ENCODE results near the gene OR51E1.

The OR51E1 gene

DNA sequence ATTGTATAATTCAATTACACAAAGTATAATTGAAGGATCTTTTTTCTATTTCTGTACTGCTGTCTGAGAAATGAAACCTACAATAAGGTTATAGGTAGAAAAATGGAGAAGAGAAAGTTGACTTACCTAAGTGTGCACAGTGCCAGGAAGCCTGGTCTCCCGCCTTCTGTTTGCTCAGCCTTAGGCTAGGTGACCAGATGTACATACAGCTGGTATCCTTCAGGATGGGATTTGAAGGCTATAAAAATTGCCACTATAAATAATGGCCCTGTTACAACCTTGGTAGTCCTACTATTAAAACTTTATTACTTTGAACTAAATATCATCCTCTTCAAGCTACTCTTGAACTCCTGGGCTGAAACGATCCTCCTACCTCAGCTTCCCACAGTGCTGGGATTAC, 34.2 kb downstream of the OR51E1 start:
- Mint-ChIP-seq H3K4me1 (no peaks in the 10 kb centered on the region), H3K4me3 (no peak overlapping the region), H3K36me3 (no peaks in the 10 kb centered on the region), H3K9me3 (no peaks in the 10 kb centered on the region), H3K27me3 (peaks cover 5% of the 10 kb centered on the region), H3K27ac (no peak overlapping the region)

DNA sequence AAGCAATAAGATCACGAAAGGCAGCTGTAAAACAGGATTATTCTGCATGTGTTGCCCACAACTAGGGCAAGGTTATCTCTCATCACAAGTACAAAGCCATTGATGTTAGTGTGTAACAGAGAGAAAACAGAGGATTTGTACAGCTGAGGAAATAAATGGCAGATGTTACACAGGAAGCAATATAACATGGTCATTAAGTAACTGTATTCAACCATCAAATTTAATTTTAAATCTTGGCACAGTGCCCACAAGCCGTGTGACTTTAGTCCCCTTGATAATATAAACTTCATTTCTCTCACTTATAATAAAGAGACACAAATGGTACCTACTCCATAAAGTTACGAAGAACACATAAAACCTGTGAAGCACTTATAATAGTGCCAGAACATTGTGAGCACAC, 36.6 kb downstream of the OR51E1 start:
- no peak overlapping the region for H3K4me3 Mint-ChIP-seq
- H3K9me3 Mint-ChIP-seq: no peaks in the 10 kb centered on the region
- no peaks in the 10 kb centered on the region for H3K4me1 Mint-ChIP-seq
- peaks cover 4% of the 10 kb centered on the region for H3K27me3 Mint-ChIP-seq
- no peak overlapping the region for H3K27ac Mint-ChIP-seq
- H3K36me3 Mint-ChIP-seq: no peaks in the 10 kb centered on the region

DNA sequence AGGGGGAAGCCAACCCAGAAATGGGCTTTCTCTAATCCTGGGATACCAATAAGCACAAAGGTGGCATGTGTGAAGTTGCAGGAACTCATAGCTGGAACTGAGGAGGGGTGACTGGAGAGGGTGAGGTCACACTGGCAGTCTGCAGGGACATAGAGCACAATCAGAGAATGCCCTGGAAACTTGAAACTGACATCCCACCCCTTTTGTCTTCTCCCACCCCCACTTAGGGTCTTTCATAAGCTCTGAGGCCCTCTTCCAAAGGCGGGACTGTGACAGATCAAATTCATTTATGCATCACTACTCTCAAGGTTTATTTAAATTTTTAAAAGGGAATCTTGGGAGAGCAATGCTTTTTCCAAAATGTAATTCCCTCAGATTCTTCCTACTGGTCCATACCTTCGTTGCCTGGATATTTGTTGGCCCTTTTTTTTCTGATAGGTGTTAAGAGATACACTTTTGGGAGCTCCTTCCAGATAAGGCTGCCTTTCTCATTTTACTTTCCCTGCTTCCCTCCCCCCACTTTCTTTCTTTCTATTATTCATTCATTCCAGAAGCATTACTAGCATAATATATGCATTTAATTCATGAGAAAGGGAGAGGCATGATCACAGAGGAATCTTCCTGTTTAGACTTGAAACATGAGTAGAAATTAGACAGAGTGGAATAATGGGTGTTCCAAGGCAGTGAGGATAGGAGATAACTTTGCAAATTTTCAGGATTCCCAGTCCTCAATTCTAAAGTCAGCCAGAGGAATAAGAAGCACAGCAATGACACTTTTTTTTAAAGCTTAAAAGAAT, 39.0 kb downstream of the OR51E1 start:
- H3K27ac Mint-ChIP-seq: no peak overlapping the region
- no peaks in the 10 kb centered on the region for H3K9me3 Mint-ChIP-seq
- no peaks in the 10 kb centered on the region for H3K4me1 Mint-ChIP-seq
- no peak overlapping the region for H3K4me3 Mint-ChIP-seq
- H3K36me3 Mint-ChIP-seq: no peaks in the 10 kb centered on the region
- peaks cover 2% of the 10 kb centered on the region for H3K27me3 Mint-ChIP-seq

DNA sequence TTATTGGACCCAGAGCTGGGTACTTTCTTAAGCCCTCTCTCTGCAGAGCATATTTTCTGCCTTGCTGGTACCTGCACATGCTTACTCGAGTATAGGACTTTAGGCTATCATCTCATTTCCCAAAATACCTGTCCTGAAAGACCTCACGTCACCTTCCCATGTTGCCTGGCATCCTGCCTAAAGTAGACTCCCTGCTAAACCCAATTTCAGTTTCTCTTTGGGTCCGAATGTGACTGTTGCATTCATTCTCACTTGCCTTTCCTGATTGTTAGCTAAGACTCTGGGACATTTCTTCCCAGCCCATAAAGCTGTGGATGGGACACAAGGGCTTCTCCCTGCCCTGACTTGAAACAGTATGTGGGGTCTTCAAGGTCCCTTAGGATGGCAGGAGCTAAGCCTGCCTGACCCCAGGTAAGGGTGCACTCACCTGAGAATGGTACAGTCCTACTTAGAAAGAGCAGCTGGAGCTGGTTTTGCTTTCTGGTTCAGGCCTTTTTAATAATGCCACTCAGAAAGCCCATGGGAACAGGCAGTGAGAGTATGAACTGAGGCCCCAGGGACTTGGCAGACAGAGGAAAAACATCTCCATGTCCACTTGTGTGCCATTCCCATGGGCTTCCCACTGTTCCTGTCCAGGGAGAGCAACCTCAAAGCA, 41.0 kb downstream of the OR51E1 start:
- no peaks in the 10 kb centered on the region for H3K9me3 Mint-ChIP-seq
- no peaks in the 10 kb centered on the region for H3K36me3 Mint-ChIP-seq
- no peaks in the 10 kb centered on the region for H3K4me1 Mint-ChIP-seq
- H3K27ac Mint-ChIP-seq: no peak overlapping the region
- no peak overlapping the region for H3K4me3 Mint-ChIP-seq
- H3K27me3 Mint-ChIP-seq: peaks cover 2% of the 10 kb centered on the region

GRCh38 chr11:4695442-4695841, 51.7 kb downstream of the OR51E1 start:
- Mint-ChIP-seq H3K9me3 (no peaks in the 10 kb centered on the region), H3K27me3 (peaks cover 3% of the 10 kb centered on the region), H3K4me1 (no peaks in the 10 kb centered on the region), H3K4me3 (no peak overlapping the region), H3K27ac (no peak overlapping the region), H3K36me3 (no peaks in the 10 kb centered on the region)

DNA sequence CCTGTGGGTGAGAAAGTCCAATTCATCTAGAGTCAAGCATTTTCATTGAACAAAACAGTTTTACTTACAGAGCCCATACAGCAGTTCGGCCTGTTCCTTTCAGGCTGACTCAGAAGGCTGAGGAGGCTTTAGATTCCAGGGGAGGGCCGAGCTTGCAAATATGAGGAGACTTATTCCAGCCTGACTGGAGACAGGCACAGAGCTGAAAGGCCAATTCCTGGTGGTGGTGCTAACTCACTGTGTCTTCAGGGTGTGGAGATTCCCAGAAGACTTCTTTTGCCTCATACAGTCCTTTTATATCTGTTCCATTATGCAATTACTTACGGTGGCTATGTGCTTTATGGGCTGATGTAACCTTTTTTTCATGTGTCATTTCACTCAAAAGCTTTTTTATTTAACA, 53.8 kb downstream of the OR51E1 start, which contains the start of gene OR51E2:
Gene OR51E2 (minus strand): TSS at position 269 of the 400 bp plus-strand sequence. CDS start 15,142 bp downstream, outside the sequence.
- no peak within 1 kb of the TSS for H3K27ac Mint-ChIP-seq
- H3K4me3 Mint-ChIP-seq: no peak within 1 kb of the TSS
- H3K9me3 Mint-ChIP-seq: no peaks in the 10 kb centered on the region
- H3K27me3 Mint-ChIP-seq: no peaks in the 10 kb centered on the region
- no peaks in the 10 kb centered on the region for H3K4me1 Mint-ChIP-seq
- H3K36me3 Mint-ChIP-seq: no peaks in the 10 kb centered on the region

DNA sequence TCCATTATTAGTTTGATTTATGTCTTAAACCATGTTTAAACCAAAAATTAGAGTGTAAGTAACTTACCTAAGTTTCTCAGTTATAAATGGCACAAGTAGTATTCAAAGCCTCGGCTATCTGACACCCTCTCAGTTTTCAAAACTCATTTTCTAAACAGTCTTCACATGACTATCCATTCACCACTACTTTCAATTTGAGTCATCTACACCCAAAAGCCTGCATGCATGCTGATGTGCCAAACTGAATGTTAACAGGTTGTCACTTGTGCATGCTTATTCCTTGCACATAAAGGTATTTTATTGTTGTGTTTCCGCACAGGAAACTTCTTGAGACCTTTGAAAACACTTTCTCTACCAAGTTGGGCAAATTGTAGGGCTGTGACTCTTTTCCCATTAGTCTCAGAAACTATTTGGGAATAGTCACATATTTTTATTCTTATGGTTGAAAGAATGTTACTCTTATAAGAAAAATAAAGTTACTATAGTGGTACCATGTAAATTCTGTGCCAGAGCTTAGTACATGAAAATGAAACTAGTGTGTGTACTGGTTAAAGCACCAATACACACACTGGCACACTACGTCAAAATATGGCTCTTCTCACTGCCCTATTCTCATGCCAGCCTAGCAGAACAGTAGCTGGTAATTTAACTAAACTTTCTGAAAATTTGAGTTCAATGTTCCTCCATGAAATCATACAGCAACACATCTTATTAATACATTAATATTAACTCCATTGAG, 56.1 kb downstream of the OR51E1 start:
- Mint-ChIP-seq H3K4me3 (no peak overlapping the region), H3K36me3 (no peaks in the 10 kb centered on the region), H3K27me3 (no peaks in the 10 kb centered on the region), H3K4me1 (no peaks in the 10 kb centered on the region), H3K27ac (no peak overlapping the region), H3K9me3 (no peaks in the 10 kb centered on the region)

DNA sequence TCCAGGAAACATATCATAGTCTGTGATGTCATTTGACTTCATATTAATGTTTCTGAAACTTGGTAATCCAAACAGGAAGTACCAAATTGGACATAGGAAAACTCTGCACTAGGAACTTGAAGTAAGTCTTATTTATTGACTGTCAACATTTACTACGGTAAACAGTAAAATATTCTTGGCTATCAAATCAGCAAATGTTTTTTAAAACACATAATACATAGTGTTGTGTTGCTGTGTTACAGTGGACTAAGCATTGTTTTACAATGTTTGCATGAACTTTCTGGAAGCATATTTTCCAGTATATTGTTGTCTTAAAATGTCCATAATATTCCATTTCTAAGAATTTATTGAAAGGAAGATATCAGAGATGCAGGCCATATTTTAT, 56.6 kb downstream of the OR51E1 start:
- no peaks in the 10 kb centered on the region for H3K36me3 Mint-ChIP-seq
- H3K27me3 Mint-ChIP-seq: no peaks in the 10 kb centered on the region
- H3K4me1 Mint-ChIP-seq: no peaks in the 10 kb centered on the region
- H3K4me3 Mint-ChIP-seq: no peak overlapping the region
- no peak overlapping the region for H3K27ac Mint-ChIP-seq
- no peaks in the 10 kb centered on the region for H3K9me3 Mint-ChIP-seq

DNA sequence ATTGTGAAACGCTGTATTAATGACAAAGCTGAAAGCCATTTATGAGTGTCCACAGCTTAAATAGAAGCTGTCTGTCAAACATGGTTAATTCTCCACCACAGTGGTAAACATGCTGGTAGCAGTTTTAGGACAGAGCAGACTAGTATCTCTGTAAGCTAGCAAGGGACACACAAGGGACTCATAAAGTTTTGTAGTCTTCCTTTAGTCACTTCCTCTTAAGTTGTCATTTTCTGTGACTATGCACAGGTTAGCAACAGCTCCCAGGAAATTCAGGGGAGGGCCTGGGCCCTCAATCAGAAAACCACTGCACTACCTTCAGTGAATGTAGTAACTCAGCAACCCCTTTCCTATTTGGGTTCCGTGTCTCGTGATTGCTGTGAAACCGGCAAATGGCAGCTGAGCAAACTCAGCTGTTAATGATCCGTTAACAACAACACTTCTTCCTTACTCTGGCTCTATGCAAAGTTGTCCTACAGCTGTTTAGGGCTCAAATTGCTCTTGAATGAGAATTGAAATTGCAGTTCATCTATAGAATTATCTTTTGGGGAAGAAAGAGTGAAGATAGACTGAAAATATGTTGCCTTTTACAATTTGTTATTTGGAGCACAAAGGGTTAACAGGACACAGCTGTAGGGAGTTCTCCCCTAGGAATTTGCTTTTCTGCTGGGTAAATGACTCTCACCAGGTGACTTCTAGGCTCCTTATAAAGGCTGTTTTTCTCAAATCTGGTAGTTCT, 60.4 kb downstream of the OR51E1 start, which contains the start of gene MMP26:
Gene MMP26 (plus strand): TSS at position 731 of the 736 bp plus-strand sequence.
- no peaks in the 10 kb centered on the region for H3K36me3 Mint-ChIP-seq
- H3K27ac Mint-ChIP-seq: no peak within 1 kb of the TSS
- H3K4me3 Mint-ChIP-seq: no peak within 1 kb of the TSS
- H3K9me3 Mint-ChIP-seq: no peaks in the 10 kb centered on the region
- no peaks in the 10 kb centered on the region for H3K4me1 Mint-ChIP-seq
- H3K27me3 Mint-ChIP-seq: peaks cover 4% of the 10 kb centered on the region

- H3K27ac Mint-ChIP-seq: no peak overlapping the region
- no peaks in the 10 kb centered on the region for H3K4me1 Mint-ChIP-seq
- H3K4me3 Mint-ChIP-seq: no peak overlapping the region
- H3K9me3 Mint-ChIP-seq: no peaks in the 10 kb centered on the region
- H3K36me3 Mint-ChIP-seq: no peaks in the 10 kb centered on the region
- H3K27me3 Mint-ChIP-seq: peaks cover 7% of the 10 kb centered on the region
Measured at GRCh38 chr11:4704790-4705334, 61.1 kb downstream of the OR51E1 start.

All from activated naive CD4-positive, alpha-beta T cell treated with anti-CD3 and anti-CD28 coated beads, Interleukin-2, amount 50 U/mL, for 24 hours (primary cell).